NCI-H460 (cell line): ENCODE results near the gene HACL1. TPM values are rescaled to one million over a fixed set of nuclear protein-coding genes. Genes with fewer than 3 reads are reported as not detected.

Experiments used
- DNase-seq: peaks from one replicate; pipeline ENCODE4 v3.0.0-alpha.2; 2016; ENCODE audit warnings: low read depth; ENCODE audit errors: extremely low read depth
- total RNA-seq: library from RNA; depleted of rRNA; stranded (reverse); fragments of >200 nt; shearing (Covaris generic); gene quantifications from 2 replicates; pipeline ENCODE4 v1.2.3, GENCODE V29; 2014; rRNA removed

Gene HACL1
- total RNA-seq, 1 experiment from 2014 or later = 25.2 TPM

GRCh38 chr3:15531346-15531745 is 70.0 kb downstream of the HACL1 start:
- DNase-seq = no peak

DNA sequence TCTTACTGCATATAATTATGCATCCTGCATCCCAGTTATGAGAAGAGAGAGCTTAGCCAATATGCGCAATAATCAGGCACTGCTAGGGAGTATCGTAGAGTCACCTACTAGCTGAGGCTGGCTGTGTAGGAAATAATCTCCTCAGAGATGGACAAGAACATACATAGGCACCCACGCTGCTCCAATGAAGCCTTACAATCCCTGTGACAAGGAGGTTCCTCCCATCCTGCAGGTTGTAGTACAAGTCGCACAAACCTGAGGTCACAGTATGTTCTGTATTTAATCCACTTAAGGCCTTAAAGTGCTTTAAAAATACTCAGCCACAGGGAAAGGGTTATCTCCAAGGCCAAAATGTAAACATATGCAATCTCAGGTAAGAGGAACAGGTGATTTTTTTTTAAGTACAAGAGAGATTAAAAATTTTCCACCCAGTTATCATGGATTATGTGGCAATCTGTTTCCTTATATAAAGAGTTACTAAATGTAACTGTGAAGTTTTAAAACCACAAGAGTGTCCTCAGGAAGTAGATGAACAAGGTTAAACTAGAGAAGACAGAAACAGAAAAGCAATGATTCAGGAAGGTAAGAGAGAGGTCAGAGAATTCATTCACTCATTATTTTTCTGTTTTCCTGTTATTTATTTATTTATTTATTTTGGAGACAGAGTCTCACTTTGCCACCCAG is 72.4 kb downstream of the HACL1 start:
- no peak for DNase-seq

DNA sequence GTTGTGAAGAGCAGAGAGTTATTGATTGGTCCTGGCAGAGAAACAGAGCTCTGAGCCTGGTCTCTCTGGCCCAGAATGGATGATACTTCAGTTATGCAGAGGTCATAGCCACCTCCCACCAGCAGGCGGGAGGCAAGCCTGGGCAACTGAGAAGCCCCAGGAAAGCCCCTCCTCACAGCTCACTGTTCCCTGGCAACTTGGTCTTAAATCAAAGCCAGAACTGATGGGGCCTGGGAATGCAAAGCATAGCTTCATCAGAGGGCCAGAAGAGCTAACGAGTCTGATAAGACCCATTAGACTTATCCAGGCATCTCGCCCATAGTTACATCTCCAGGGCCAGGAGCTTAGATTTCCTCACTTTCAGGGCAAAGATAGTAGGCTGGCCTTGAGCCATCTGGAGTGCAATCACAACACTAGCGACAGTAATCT is 74.3 kb downstream of the HACL1 start:
- no peak for DNase-seq

GRCh38 chr3:15525790-15526189 is 75.6 kb downstream of the HACL1 start:
- no peak for DNase-seq

- no peak for DNase-seq
These were observed 77.5 kb downstream of the HACL1 start for GRCh38 chr3:15523660-15524417.

DNA sequence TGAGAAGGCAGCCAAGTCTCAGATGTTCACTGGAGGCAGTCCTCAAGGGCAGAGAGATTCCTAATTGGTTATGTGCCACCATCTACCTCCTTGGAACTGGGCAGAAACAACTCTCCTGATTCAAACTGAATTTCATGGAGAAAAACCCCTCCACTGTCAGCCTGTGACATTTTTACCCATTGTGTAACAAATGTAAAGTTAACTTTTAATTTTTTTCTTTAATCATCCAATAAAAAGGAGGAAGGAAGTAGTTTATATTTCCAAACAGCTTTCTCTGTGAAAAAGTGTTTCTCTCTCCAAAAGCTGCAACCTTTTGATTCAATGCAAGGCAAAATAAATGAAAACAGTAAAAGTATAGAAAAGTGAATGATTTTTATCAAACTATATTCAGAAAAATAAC is 79.4 kb downstream of the HACL1 start:
- no peak for DNase-seq

DNA sequence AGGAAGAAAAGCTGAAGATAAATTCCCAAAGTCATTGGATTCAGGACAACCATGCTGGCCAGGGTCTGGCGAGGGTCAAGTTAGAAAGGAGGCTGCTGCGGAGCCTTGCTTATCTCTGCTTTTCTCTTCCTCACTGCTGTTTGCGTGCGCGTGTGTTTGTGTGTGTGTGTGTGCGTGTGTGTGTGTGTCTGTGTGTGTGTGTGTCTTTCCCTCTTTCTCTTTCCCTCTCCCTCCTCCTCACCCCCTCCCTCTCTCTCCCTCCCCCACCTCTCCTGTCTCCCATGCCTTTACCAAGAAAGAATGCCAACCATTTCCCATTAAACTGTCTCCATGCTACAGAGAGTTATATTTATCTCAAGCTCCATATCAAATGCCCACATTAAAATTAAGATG is 79.8 kb downstream of the HACL1 start, which contains the start of gene COLQ:
Gene COLQ, minus strand, starts transcription at position 134 of the 393 bp plus-strand sequence. Its CDS starts 81 bp downstream, at position 53.
- no peak for DNase-seq

DNA sequence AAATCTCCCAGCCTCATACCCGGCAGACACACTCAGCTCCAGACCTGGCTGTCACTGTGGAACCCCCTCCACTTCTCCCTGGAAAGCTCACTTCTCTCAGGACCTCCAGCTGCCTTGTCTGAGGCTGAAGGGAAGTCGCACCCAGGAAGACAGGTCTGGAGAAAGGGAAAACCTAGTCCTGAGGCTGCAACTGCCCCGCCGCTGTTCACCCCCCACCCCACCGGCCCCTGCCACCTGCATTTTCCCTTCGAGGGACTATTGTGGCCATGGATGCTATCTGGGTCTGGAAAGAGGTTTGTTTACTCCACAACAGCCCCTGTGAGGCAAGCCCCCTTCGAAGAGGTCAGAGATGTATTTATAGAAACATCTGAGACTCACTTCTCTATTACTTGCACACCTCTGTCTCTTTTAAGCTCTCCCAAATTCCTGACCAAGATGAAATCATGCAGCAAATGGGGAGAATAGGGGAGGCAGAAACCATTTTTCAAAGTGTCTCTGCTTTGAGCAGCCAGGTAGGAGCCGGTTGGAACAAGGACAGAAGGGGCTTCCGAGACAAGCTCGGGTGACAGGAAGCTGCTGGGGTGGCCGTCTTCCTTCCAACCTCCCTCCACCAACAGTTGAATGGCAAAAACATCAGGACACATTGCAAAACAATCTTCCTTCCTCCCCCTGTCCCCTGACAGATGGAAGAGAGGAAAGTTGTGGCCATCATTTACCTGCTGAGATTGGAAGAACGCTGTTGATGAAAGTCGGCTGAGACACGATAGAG is 80.4 kb downstream of the HACL1 start:
- DNase-seq = no peak

DNA sequence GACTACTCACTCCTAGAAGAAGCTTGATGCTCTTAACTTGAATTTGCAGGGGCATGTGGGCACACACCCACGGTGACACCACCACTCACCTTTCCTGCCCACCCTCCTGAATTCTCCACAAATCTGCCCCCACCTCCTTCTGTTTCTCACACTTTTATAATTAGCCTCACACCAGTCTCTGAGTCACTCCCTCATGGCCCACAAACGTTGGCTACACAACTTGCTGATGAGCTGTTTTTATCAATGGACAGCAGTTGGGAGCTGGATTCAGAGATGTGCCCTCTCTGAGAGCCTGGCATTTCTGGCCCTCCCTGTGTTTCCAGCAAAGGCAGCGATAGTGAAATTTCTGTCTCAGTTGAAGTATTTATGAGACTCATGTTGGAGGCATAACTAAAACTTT is 81.2 kb downstream of the HACL1 start:
- no peak for DNase-seq

DNA sequence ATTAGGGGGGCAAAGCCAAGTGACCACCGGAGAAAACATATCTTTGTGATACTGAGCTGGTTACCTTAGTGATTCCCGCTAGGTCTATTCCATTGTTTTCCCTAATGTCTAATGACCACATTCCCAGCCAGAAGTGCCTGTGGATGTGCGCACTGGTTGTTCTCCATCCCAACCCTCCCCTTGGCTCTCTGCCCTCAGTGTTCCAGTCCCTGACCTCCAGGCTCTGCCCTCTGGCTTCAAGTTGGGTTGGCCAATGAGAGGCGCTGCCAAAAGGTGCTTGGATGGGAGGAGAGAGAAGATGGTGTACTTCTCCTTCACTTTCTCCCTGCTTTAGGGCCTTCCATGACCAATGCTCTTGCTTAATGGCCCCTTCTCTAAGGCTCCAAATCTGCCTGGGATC is 82.3 kb downstream of the HACL1 start:
- DNase-seq = no peak

DNA sequence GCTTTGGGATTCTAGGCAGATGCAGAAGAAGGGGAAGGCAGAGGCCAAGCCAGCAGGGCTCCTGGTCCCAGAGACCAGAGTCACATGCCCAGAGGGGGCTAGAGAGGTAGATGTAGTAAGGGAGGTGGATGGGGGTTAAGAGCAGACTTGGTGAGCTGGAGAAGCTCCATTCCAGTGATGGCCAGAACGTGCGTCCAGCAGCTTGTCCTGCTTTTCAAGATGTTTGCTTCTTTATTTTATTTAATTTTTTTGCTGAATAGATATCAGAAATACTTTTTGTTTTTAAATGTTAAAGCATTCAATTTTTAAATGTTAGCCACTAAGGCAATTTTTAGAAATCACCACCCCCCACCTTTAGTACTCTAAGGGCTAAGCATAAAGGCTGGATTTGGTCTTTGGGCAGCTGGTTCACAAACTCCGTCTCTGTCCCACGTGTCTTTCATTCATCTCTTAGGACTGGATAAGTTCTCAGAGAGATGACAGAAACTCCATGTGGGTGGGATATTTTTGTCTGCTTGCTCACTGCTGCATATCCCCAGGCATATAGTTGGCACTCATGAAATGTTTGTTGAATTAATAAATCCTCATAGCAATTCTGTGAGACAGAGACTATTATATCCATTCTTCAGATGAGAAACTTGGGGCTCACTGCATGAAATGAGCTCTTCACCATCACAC is 86.6 kb downstream of the HACL1 start:
- peak; percentile 2 for DNase-seq

DNA sequence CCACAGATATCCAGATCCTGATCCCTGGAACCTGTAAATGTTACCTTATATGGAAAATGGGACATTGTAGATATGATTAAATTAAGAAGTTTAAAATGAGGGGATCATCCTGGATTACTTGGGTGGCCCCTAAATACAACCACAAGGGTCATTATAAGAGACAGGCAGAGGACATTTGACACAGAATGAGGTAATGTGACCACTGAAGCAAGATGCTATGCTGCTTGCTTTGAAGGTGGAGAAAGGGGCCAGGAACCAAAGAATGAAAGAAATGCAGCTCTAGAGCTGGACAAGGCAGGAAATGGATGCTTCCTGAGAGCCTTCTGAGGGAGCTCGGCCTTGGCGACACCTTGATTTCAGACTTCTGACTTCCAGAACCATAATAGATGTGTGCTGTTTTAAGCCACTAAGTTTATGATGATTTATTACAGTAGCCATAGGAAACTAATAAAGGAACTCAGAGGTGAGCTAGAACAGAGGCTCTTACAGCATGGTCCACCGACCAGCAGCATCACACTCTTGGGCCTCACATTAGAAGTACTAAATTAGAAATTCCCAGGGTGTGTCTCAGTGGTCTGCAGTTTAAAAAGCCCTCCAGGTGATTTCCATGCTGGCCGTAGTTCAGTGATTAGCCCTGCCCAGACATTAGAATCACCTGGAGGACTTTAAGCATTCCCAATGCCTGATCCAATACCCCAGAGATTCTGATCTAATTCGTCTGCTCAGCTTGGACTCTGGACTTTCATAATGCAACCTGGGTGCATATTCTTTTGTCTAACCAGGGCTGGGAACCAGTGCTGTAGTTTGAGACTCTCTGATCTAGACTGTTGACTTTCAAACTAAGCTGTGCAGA is 87.3 kb downstream of the HACL1 start:
- DNase-seq = no peak

DNA sequence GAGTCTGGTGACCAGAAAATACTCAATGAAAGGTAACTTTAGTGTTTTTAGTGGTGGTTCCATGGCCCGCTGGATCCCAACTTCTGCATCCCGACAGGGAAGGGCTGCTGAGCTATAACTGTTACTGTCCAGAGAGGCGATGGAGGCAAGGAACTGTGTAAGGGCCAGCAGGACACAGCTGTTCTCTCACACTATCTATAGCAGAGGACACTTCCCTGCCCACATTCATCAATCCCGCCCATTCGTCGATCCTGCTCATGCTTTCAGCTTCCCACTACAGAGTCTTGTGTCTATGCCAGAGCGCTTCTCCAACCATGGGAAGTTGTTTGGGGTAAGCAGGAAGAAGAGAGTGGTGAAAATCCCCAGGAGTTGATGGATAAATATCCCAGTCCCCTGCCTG is 88.3 kb downstream of the HACL1 start:
- DNase-seq = no peak

GRCh38 chr3:15512166-15512565 is 89.2 kb downstream of the HACL1 start:
- no peak for DNase-seq

- no peak for DNase-seq
These were observed 90.2 kb downstream of the HACL1 start for GRCh38 chr3:15511156-15511555.

Other genes starting within 250 kb of the HACL1 start
- 25.9 and 34.7 TPM in 2 replicates for gene METTL6, start 174.0 kb downstream of the HACL1 start, total RNA-seq
- 24.1 and 24.8 TPM in 2 replicates for gene EAF1, start 174.0 kb downstream of the HACL1 start, total RNA-seq
- gene COLQ, start 79.9 kb downstream of the HACL1 start, total RNA-seq = not detected in 2 replicates
- 18.1 and 23.6 TPM in 2 replicates for gene BTD, start 176 bp upstream of the HACL1 start, total RNA-seq
- gene ANKRD28, start 196.4 kb upstream of the HACL1 start, total RNA-seq = 57.4 and 58.2 TPM in 2 replicates